Stimulated activated naive CD8-positive, alpha-beta T cell treated with anti-CD3 and anti-CD28 coated beads, Interleukin-15, amount 100 ng/mL, for 72 hours (primary cell): ENCODE measurements around the gene NFATC2.

Experiments used
- ATAC-seq: fragments of 150-1000 bp; cut with Tn5 transposase; 2 replicates; pipeline ENCODE4 v1.10.0; 2021; ENCODE audit warnings: mild to moderate bottlenecking, moderate library complexity
- DNase-seq, 2 donors: peaks; one replicate each; pipeline ENCODE4 v3.0.0; 2021 to 2022
- H3K27ac Mint-ChIP-seq, 2 donors: one replicate each; pipeline ENCODE4 v1.8.0; 2022; ENCODE audit warnings: mild to moderate bottlenecking in 2 of 2, mixed read lengths in 2 of 2, moderate library complexity in 2 of 2
- H3K27me3 Mint-ChIP-seq: one replicate; pipeline ENCODE4 v1.8.0; 2022; ENCODE audit warnings: mixed read lengths
- H3K4me1 Mint-ChIP-seq: one replicate; pipeline ENCODE4 v1.8.0; 2022; ENCODE audit warnings: mild to moderate bottlenecking, mixed read lengths
- H3K4me3 Mint-ChIP-seq, 2 donors: one replicate each; pipeline ENCODE4 v1.8.0; 2022; ENCODE audit warnings: mild to moderate bottlenecking in 2 of 2, mixed read lengths in 2 of 2, moderate library complexity in 1 of 2
- H3K9me3 Mint-ChIP-seq, 2 donors: one replicate each; pipeline ENCODE4 v1.8.0; 2022; ENCODE audit warnings: mixed read lengths in 2 of 2

NFATC2 gene

DNA sequence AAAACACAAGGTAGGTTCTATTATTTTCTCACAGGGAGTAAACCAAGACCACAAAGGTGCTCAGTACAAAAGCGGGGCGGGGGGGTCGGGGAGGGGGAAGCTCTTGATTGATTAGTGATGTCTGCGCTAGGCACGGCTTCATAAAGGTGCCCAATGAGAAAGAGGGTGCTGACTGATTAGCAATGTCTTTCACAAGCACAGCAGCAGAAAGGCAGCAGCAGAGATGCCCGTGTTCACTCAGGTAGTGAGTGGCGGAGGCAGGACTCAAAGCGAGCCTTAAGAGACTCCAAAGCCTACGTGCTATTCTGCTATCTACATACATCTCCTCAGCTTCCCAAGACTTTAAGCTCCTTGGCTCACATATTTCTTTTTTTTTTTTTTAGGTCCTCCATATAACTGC, 20.3 kb downstream of the NFATC2 start:
- no peaks in the 10 kb centered on the region for H3K9me3 Mint-ChIP-seq
- no peaks in the 10 kb centered on the region for H3K27me3 Mint-ChIP-seq
- peaks cover 68% of the 10 kb centered on the region for H3K4me1 Mint-ChIP-seq
- ATAC-seq = no peak
- H3K27ac Mint-ChIP-seq = peak overlapping the region in 1 of 2 donors; percentile 38
- DNase-seq = no peak
- H3K4me3 Mint-ChIP-seq = no peak overlapping the region

DNA sequence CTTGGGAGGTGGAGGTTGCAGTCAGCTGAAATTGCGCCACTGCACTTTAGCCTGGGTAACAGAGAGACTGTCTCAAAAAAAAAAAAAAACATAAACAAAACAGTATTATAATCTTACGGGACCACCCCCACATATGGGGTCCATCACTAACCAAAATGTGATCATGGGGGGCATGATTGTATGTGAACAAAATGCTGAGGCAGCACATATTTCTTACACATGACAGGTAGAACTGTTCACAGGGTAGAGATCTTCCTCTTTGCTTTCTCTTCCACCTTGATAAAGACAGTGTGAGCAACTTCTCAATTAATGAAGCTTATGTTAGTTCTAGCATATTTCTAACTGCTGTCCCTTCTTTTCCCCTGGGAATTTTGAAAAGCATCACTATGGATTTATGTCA, 24.7 kb downstream of the NFATC2 start:
- H3K27ac Mint-ChIP-seq = no peak overlapping the region
- peaks cover 62% of the 10 kb centered on the region for H3K4me1 Mint-ChIP-seq
- ATAC-seq = no peak

DNA sequence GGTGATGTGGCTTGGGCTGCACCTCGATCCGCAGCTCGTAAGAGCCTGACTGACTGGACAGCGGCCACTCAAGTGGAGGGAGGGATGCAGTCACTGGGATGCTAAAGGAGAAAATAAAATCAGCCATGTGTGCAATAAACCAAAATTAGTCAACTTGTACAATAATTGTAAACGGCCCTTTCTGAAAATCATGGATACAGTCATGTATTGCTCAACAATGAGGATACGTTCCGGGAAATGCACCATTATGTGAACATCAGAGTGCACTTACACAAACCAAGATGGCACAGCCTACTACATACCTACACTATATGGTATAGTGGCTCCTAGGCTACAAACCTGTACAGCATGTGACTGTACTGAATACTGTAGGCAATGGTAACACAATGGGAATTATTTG, 25.7 kb downstream of the NFATC2 start:
- ATAC-seq = no peak
- H3K4me1 Mint-ChIP-seq = peaks cover 67% of the 10 kb centered on the region
- no peaks in the 10 kb centered on the region for H3K27me3 Mint-ChIP-seq
- no peak for DNase-seq
- H3K4me3 Mint-ChIP-seq = no peak overlapping the region
- no peaks in the 10 kb centered on the region for H3K9me3 Mint-ChIP-seq
- no peak overlapping the region for H3K27ac Mint-ChIP-seq

More for the DNA sequence above, 24.7 kb downstream of the NFATC2 start:
- no peaks in the 10 kb centered on the region for H3K9me3 Mint-ChIP-seq
- H3K4me3 Mint-ChIP-seq = no peak overlapping the region
- no peaks in the 10 kb centered on the region for H3K27me3 Mint-ChIP-seq
- no peak for DNase-seq

DNA sequence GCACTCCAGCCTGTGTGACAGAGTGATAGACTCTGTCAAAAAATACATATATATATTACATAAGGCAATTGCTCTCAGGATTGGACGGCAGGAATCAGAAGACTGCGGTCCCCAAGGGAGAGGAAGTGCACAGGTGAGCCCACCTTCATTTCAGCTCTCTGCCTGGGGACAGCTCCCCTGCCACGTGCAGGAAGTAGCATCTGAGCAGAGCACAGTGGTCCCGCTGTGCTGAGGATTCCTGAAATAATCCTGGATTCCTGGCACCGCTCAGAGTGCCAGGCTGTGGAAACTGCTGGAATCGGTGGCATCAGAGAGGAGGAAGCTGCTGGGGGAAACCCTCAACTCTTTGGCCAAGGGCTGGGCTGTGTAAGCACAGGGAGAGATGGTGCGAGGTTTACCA, 27.7 kb downstream of the NFATC2 start:
- Mint-ChIP-seq H3K27ac (no peak overlapping the region), H3K9me3 (no peaks in the 10 kb centered on the region), H3K27me3 (no peaks in the 10 kb centered on the region), H3K4me1 (peaks cover 68% of the 10 kb centered on the region), H3K4me3 (no peak overlapping the region)
- ATAC-seq (no peak), DNase-seq (no peak)

DNA sequence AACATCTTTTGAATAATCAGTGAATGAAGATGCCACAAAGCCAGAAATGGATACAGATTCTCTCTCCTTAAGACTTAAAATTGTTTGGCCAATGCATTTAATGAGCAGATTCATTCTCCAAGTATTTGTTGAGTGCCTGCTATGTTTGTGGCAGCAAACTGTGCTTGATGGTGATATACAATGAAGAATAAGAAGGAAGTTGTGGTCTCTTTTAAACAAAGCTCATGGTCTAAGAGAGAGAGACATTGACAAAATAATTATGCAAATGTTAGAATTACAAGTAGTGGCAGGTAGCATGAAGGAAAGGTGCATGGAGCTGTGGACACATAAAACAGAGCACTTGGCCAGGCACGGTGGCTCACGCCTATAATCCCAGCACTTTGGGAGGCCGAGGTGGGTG, 28.3 kb downstream of the NFATC2 start:
- DNase-seq = no peak
- ATAC-seq = no peak
- H3K9me3 Mint-ChIP-seq = no peaks in the 10 kb centered on the region
- peak overlapping the region in 1 of 2 donors; percentile 27 for H3K4me3 Mint-ChIP-seq
- H3K27ac Mint-ChIP-seq = no peak overlapping the region
- peaks cover 74% of the 10 kb centered on the region for H3K4me1 Mint-ChIP-seq
- H3K27me3 Mint-ChIP-seq = no peaks in the 10 kb centered on the region

DNA sequence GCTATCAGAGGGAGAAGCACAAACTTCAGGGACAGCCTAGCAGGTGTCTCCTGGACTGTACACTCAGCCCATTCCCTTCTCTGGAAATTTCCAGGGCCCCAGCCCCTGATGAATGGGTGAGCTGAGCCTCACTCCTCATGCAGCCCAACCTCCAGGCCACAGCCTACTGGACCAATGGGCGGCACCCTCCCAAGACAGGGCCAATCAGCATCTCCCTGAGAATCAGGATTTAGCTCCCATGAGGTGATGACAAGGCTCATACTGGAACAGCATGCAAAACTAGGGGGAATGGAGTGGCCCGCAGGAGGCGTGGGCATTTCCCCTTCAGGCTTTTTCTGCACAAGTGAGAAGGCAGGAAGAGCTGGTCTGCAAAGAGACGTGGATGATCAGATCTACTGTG, 29.0 kb downstream of the NFATC2 start:
- no peak overlapping the region for H3K27ac Mint-ChIP-seq
- DNase-seq (no peak), ATAC-seq (no peak)
- peak overlapping the region in 1 of 2 donors; percentile 57 for H3K4me3 Mint-ChIP-seq
- no peaks in the 10 kb centered on the region for H3K27me3 Mint-ChIP-seq
- H3K4me1 Mint-ChIP-seq = peaks cover 76% of the 10 kb centered on the region
- no peaks in the 10 kb centered on the region for H3K9me3 Mint-ChIP-seq

DNA sequence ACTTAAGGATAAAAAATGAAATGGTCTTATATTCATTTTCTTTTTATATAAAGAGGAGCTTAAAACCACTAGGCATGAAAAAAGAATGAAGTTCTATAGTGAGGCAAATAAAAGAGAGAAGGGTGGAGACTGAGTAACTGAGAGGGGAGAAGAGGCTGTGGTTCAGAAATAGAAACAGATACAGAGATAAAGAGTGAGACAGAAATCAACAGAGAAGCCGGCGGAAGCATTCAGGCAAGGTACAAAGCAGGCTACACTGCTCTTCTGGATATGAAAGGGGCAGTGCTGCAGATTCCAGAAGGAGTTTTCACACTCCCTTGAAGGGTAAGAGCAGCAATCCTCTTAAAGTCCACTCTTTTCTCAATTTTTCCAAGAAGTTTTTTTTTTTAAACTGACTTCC, 29.9 kb downstream of the NFATC2 start:
- no peaks in the 10 kb centered on the region for H3K9me3 Mint-ChIP-seq
- peak overlapping the region in 1 of 2 donors; percentile 23 for H3K4me3 Mint-ChIP-seq
- no peaks in the 10 kb centered on the region for H3K27me3 Mint-ChIP-seq
- peaks cover 77% of the 10 kb centered on the region for H3K4me1 Mint-ChIP-seq
- DNase-seq = no peak
- peak; percentile 75 for ATAC-seq
- H3K27ac Mint-ChIP-seq = peak overlapping the region in 1 of 2 donors; percentile 54

DNA sequence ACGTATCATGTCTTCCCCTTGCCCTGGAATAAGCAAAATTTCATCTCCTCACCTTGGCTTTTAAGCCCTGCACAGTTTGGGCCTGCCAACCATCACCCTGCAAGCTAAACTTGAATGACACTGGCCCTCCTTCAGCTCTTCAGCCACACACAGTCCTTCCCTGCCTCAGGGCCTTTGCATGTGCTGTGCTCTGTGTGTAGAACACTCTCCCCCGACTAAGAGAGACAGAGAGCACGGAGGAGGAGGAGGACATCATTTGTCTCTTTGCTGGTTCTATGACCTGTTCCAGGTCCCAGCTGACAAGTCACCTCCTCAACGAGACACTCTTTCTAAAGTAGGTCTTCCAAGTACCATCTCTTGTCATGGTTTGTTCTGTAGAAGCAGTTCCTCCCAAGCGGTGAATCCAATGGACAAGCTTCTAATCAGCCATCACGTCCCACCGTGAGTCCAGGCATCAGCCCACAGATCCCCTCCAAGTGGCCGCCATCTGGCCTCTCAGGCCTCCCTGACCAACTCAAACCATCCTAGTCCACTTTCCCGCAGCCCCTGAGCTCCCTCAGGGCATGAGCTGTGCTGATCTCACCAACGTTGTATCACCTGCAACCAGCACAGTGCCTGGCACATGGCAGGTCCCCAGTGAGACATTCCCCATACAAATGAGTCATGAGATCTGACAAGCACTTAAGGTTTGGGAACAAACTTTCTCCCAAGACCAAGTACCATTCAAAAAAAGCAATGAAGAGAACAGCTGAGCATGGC, 30.5 kb downstream of the NFATC2 start:
- Mint-ChIP-seq H3K27ac (peak overlapping the region; percentile 21 to 54), H3K27me3 (no peaks in the 10 kb centered on the region), H3K4me1 (peaks cover 83% of the 10 kb centered on the region), H3K4me3 (peak overlapping the region in 1 of 2 donors; percentile 23), H3K9me3 (no peaks in the 10 kb centered on the region)
- no peak for DNase-seq
- ATAC-seq = no peak

DNA sequence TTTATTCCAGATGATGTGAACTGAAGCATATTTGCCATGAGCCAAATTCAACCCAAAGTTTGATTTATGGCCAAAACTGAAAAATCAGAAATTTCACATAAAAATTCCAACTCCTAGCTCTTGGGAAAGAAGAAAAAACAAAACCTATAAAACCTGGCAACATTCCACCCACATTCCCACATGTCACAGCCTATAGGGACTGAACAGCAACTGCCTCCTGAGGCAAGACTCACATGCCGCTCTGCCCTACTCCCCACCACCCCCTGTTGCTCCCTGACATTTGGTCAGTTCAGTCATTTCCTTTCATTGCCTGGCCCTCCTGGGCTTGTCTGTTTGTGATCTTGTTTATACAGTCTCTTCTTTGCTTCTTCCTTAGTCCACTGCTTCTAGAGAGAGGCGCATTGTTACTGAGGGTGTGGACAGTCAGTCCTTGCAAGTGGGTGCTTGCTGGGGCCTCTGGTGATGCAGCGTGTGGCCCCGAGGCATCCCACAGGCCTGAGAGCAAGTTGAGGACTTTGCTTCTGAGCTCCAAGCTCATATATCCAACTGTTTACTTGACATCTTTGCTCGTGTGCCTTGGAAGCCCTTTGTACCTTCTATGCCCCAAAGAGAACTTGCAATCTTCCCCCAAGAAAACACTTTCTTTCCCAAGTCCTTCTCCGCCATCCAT, 31.4 kb downstream of the NFATC2 start:
- Mint-ChIP-seq H3K4me1 (peaks cover 81% of the 10 kb centered on the region), H3K27ac (no peak overlapping the region), H3K4me3 (no peak overlapping the region), H3K9me3 (no peaks in the 10 kb centered on the region), H3K27me3 (no peaks in the 10 kb centered on the region)
- DNase-seq (no peak), ATAC-seq (no peak)

DNA sequence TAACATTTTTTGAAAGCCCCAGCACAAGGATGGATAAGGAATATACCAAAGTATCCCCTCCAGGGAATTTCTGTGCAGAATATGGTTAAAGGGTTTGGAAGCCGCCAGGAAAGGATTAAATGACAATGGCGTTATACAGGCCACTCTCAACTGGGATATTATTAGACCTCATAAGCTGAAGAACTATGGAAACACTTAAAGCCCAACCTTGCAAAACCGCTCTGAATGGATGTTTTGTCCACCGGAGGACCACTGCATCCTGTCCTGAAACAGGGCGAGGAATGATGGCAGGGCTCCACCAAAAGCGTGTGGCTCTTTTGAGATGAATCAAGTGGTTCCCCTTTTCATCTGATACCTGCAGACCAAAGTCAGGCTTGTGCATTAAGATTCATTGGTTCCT, 32.4 kb downstream of the NFATC2 start:
- peaks cover 76% of the 10 kb centered on the region for H3K4me1 Mint-ChIP-seq
- no peak for DNase-seq
- H3K9me3 Mint-ChIP-seq = no peaks in the 10 kb centered on the region
- no peaks in the 10 kb centered on the region for H3K27me3 Mint-ChIP-seq
- no peak overlapping the region for H3K4me3 Mint-ChIP-seq
- no peak for ATAC-seq
- no peak overlapping the region for H3K27ac Mint-ChIP-seq

DNA sequence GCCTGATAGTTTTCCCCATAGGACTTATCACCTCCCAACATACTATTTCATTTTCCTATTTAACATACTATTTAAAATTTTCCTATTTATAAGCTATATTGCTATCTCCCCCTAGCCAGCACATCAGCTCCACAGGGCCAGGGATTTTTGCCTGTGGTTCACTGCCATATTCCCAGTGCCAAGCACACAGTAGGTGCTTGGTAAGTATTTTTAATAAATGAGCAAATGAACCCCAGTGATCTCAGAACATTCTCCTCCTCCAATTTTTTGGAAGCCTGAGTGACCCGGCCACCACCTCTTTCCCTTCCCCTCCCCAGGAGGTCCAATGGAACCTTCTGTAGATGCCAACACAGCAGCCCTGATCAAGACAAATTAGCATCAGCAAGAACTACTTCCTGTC, 33.3 kb downstream of the NFATC2 start:
- Mint-ChIP-seq H3K9me3 (no peaks in the 10 kb centered on the region), H3K4me3 (no peak overlapping the region), H3K27me3 (no peaks in the 10 kb centered on the region), H3K27ac (no peak overlapping the region), H3K4me1 (peaks cover 67% of the 10 kb centered on the region)
- no peak for DNase-seq
- no peak for ATAC-seq

DNA sequence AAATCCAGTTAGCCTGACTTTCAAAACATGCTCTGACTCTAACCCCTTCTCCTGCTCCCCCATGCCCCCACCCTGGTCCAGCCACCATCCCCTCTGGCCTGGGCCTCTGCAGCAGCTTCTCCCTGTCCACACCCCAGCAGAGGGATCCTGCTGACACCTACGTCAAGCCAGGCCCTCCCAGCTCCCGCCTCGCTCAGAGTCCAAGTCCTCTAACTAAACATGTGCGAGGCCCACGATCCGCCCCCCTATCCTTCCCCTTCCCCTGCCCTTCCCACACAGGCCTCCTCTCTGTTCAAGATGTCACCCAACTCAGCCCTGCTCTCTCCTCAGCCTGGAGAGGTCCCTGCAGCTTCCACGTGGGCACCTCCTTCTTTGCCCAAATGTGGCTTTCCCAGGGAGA, 33.7 kb downstream of the NFATC2 start:
- H3K27me3 Mint-ChIP-seq = no peaks in the 10 kb centered on the region
- no peak for DNase-seq
- H3K9me3 Mint-ChIP-seq = no peaks in the 10 kb centered on the region
- H3K27ac Mint-ChIP-seq = peak overlapping the region; percentile 40 to 61
- peaks cover 63% of the 10 kb centered on the region for H3K4me1 Mint-ChIP-seq
- ATAC-seq = no peak
- H3K4me3 Mint-ChIP-seq = no peak overlapping the region

DNA sequence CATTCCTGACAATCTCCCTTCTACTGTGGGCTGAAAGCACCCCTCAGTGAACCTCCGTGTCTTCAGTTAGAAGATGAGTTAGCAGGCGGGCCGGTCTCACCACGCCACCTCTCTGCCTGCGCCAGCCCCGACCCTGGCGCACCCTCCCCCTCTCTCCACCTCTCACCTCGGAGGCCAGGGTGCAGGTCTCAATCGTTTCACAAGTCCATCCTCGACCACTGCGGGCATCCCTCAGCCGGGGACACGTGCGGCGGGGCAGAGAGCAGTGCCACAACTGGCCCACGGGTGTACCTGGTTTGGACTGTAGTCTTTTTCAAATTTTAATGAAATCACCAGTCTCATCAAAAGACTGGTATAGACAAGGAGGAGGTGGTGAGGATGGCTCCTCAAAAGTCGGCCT, 34.4 kb downstream of the NFATC2 start:
- ATAC-seq = no peak
- no peak for DNase-seq
- no peaks in the 10 kb centered on the region for H3K27me3 Mint-ChIP-seq
- H3K27ac Mint-ChIP-seq = peak overlapping the region; percentile 40 to 61
- no peak overlapping the region for H3K4me3 Mint-ChIP-seq
- H3K4me1 Mint-ChIP-seq = peaks cover 62% of the 10 kb centered on the region
- H3K9me3 Mint-ChIP-seq = no peaks in the 10 kb centered on the region

DNA sequence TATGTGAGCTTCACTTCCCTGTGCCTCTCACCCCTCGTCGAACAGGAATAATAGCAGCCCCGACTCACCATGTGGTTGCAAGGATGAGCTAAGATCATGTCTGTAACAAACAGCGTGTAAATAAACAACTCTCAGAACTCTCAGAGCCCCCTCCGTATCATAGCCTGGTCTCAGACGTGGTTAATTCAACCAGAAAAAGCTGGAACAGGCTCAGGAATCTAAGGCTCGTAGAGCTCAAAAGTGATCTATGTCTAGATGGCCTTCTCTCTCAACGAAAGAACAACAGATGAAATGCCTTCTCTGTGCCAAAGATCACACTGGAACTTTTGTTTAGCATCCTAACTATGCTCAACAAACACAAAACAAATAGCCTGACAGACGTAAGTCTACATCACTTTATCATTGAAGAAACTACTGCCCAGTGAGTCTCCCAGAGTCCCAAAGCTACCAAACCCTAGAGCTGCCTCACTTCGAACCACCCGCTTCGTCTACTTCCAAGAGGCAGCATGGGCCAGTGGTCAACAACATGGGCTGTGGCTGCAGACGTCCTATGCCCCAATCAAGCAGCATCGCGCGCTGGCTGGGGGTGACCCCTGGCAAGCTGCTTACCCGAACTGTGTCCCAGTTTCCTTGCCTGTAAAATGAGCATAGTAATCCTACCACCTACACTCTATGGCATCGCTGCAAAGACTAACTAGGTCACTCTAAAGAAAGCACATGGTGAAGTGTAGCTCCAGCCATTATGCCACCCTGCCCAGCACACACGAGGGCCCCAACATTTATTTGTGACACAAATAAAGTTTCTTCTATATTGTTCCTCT, 35.1 kb downstream of the NFATC2 start:
- H3K4me3 Mint-ChIP-seq = no peak overlapping the region
- H3K4me1 Mint-ChIP-seq = peaks cover 62% of the 10 kb centered on the region
- ATAC-seq = no peak

DNA sequence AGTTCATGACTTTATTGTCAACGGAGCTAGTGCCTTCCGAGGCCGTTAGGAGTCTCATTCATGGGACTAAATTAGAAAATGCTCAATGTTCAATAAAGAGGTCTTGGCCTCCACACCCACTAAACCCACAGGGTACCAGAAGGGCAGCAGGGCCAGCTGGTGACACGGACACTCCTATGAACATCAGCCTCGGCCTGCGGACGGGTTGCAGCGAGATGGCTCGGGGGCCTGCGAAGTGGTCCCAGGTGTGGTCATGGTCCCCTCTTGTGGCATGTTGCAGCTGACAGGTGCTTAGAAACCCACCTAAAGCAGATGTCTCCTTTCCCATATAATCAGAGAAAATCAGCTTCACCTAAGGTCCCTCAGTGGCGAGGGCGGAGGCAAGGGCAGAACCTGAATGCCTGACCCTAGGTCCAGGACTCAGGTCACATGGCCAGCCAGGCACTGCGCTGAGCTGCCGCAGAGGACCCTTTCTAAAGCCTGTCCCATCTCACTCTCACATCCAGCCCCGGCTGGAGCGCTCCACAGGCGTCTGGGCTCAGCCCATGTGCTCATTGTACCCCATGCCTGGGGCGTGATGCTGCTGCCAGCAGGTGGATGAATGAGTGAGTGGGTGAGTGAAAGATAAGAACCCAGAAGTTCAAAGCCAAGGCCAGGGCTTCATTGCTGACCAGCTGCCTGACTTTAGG, 35.8 kb downstream of the NFATC2 start:
- peaks cover 61% of the 10 kb centered on the region for H3K4me1 Mint-ChIP-seq
- no peaks in the 10 kb centered on the region for H3K27me3 Mint-ChIP-seq
- H3K9me3 Mint-ChIP-seq = no peaks in the 10 kb centered on the region
- DNase-seq (no peak), ATAC-seq (no peak)
- H3K4me3 Mint-ChIP-seq = no peak overlapping the region
- H3K27ac Mint-ChIP-seq = no peak overlapping the region

More for the DNA sequence above, 35.1 kb downstream of the NFATC2 start:
- peak overlapping the region in 1 of 2 donors; percentile 25 for H3K27ac Mint-ChIP-seq
- no peak for DNase-seq
- no peaks in the 10 kb centered on the region for H3K27me3 Mint-ChIP-seq
- H3K9me3 Mint-ChIP-seq = no peaks in the 10 kb centered on the region
